Measurements from ENCODE around the gene ARHGAP19. TPM values are rescaled to one million over a fixed set of nuclear protein-coding genes. Genes with fewer than 3 reads are reported as not detected.

ARHGAP19 gene
- total RNA-seq, 2 experiments from 2014 or later, result 42.3 to 53.2 TPM

DNA sequence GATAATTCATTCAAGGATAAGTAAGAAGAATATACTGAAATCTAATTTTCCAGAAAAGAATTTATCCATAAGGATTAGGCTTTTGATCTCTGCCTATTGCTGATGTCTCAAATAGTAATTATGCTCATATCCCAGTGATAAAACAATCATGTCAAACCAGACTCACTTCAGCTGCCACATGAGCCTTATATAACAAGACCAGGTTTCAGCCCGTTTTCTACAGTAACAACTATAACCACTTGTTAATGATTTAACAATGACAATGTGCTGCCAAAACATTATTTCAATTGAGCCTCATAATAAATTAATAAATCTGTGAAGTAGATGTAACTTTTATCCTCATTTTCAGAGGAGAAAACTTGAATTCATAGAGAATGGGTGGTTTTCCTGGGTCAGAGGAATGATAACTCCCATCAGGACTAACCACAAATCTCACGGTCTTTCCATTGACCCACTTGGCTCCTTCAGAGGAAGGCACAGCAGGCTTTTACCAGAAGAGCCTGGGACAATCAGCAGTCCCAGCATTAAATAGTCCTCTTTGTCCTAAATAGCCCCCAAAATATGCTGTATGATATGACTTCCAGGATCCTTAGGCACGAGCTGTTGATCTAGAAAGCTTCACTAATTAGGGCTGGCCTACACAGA, 64.2 kb downstream of the ARHGAP19 start:
- Mint-ChIP-seq H3K27me3 (no peaks in the 10 kb centered on the region), H3K4me1 (ENCODE audit: low read depth) (peaks cover 13% of the 10 kb centered on the region), H3K27ac (no peak overlapping the region), H3K36me3 (ENCODE audit: low read depth) (peaks cover 35% of the 10 kb centered on the region), H3K4me3 (no peak overlapping the region), H3K9me3 (no peaks in the 10 kb centered on the region)
- DNase-seq, result no peak
- intact Hi-C loops (cut with micrococcal nuclease), result no loop called here
- ATAC-seq, result no peak
- CTCF ChIA-PET, result interaction anchor here (0.6 to 1.9 kb wide), 5 partner anchors 8 to 156 kb away, joined by 3 to 8 read pairs (median 3); no protein-coding TSS in a partner anchor
- TF ChIP-seq, protein P1, sequence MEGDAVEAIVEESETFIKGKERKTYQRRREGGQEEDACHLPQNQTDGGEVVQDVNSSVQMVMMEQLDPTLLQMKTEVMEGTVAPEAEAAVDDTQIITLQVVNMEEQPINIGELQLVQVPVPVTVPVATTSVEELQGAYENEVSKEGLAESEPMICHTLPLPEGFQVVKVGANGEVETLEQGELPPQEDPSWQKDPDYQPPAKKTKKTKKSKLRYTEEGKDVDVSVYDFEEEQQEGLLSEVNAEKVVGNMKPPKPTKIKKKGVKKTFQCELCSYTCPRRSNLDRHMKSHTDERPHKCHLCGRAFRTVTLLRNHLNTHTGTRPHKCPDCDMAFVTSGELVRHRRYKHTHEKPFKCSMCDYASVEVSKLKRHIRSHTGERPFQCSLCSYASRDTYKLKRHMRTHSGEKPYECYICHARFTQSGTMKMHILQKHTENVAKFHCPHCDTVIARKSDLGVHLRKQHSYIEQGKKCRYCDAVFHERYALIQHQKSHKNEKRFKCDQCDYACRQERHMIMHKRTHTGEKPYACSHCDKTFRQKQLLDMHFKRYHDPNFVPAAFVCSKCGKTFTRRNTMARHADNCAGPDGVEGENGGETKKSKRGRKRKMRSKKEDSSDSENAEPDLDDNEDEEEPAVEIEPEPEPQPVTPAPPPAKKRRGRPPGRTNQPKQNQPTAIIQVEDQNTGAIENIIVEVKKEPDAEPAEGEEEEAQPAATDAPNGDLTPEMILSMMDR (IDR thresholded peaks at IDR 0.05), result no peak
- POLR2A ChIA-PET, result no interaction called here

- Mint-ChIP-seq H3K4me3 (no peak overlapping the region), H3K27me3 (no peaks in the 10 kb centered on the region), H3K36me3 (ENCODE audit: low read depth) (peaks cover 30% of the 10 kb centered on the region), H3K4me1 (ENCODE audit: low read depth) (peaks cover 13% of the 10 kb centered on the region), H3K27ac (no peak overlapping the region), H3K9me3 (no peaks in the 10 kb centered on the region)
- TF ChIP-seq, protein P1 (IDR thresholded peaks at IDR 0.05), result no peak
- ATAC-seq (no peak), DNase-seq (no peak)
- intact Hi-C loops (cut with micrococcal nuclease), result no loop called here
- CTCF ChIA-PET, result interaction anchor here (0.9 to 3.7 kb wide), 8 partner anchors 8 to 201 kb away, joined by 3 to 42 read pairs (median 8); no protein-coding TSS in a partner anchor
- POLR2A ChIA-PET, result no interaction called here
Observed at GRCh38 chr10:97226398-97226797, 66.0 kb downstream of the ARHGAP19 start.

GRCh38 chr10:97224483-97225435, 67.7 kb downstream of the ARHGAP19 start:
- ChIA-PET POLR2A (interaction anchor here (1.1 kb wide), 1 partner anchor 14 kb away, joined by 3 read pairs; no protein-coding TSS in a partner anchor), CTCF (interaction anchor here (0.6 to 3.7 kb wide), 9 partner anchors 10 to 199 kb away, joined by 3 to 42 read pairs (median 6); no protein-coding TSS in a partner anchor)
- H3K9me3 Mint-ChIP-seq, result no peaks in the 10 kb centered on the region
- H3K27me3 Mint-ChIP-seq, result no peaks in the 10 kb centered on the region
- DNase-seq (no peak), ATAC-seq (no peak)
- TF ChIP-seq, protein P1 (IDR thresholded peaks at IDR 0.05), result no peak
- H3K36me3 Mint-ChIP-seq (ENCODE audit: low read depth), result peaks cover 30% of the 10 kb centered on the region
- no peak overlapping the region for H3K4me3 Mint-ChIP-seq
- intact Hi-C loops (cut with micrococcal nuclease), result no loop called here
- H3K4me1 Mint-ChIP-seq (ENCODE audit: low read depth), result peaks cover 9% of the 10 kb centered on the region
- no peak overlapping the region for H3K27ac Mint-ChIP-seq

DNA sequence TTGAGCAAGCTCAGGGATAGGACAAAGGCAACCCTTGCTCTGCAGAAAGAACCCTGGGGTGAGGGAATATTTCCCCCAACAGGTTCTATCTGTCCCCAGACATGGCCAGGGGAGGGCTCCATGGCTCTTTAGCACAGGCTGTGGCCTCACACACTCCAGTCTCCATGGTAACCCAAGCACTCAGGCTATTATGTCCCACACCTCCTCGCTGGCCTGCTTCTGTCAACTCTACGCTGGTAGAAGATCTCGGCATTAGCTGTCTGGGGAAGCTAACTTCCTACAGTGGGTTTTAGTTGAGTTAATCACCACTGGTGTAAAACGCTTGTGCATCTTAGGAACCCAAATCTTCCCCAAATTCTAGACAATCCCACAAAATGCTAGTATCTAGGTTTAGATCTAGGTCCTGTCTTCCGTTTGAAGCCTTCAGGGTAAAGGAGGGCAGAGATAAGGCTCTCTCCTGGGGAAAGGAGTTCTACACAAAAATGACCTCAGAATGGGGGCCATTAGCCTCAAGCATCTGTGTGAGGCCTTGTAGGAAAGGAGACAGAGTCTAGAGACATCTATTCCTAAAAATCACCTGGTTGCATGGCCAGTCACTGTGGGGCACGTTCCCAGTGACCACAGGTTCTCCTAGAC, 70.0 kb downstream of the ARHGAP19 start:
- H3K9me3 Mint-ChIP-seq, result no peaks in the 10 kb centered on the region
- ATAC-seq (no peak), DNase-seq (no peak)
- ChIA-PET CTCF (interaction anchor here (1.3 to 3.0 kb wide), 2 partner anchors 12 to 185 kb away, joined by 3 to 16 read pairs; no protein-coding TSS in a partner anchor), POLR2A (interaction anchor here (1.4 kb wide), 1 partner anchor 12 kb away, joined by 4 read pairs; no protein-coding TSS in a partner anchor)
- peaks cover 24% of the 10 kb centered on the region for H3K4me1 Mint-ChIP-seq (ENCODE audit: low read depth)
- H3K27me3 Mint-ChIP-seq, result no peaks in the 10 kb centered on the region
- no peak overlapping the region for H3K4me3 Mint-ChIP-seq
- intact Hi-C loops (cut with micrococcal nuclease), result no loop called here
- TF ChIP-seq, protein P1 (IDR thresholded peaks at IDR 0.05), result no peak
- no peak overlapping the region for H3K27ac Mint-ChIP-seq
- peaks cover 22% of the 10 kb centered on the region for H3K36me3 Mint-ChIP-seq (ENCODE audit: low read depth)

All from activated CD8-positive, alpha-beta T cell treated with anti-CD3 and anti-CD28 coated beads for 36 hours (primary cell).